SK-N-SH (cell line): ENCODE results near the gene SHE. TPM values are rescaled to one million over a fixed set of nuclear protein-coding genes. Genes with fewer than 3 reads are reported as not detected.

Experiments used
- CTCF ChIA-PET: fragments of 300-600, 350-600 bp; formaldehyde crosslinking; extraction: SDS; loops from one replicate; lab custom pipeline; 2021; lab: Yijun Ruan, JAX
- POLR2A ChIA-PET: fragments of 350-600 bp; sonication (Branson Sonifier 250); formaldehyde crosslinking; extraction: SDS; loops from one replicate; lab custom pipeline; 2020; ENCODE audit warnings: antibody characterized with exemption, inconsistent platforms; lab: Yijun Ruan, JAX
- DNase-seq: peaks from one replicate; pipeline ENCODE4 v3.0.0; 2012
- H2AFZ ChIP-seq: fragments of 200-600 bp; sonication (generic); 2 replicates; pipeline ENCODE4 v1.8.1; 2016; ENCODE audit warnings: antibody characterized with exemption, mild to moderate bottlenecking, low read depth
- H3F3A ChIP-seq: fragments of 200-600 bp; sonication (generic); replicated peaks from 2 replicates; pipeline ENCODE3; 2016; ENCODE audit warnings: antibody characterized with exemption, mild to moderate bottlenecking; ENCODE audit not compliant: insufficient read depth
- H3K27ac ChIP-seq, 2 experiments: fragments of 200-500 bp in 1 of 2; fragments of 200-600 bp in 1 of 2; sonication (Bioruptor generic) in 1 of 2; sonication (generic), shearing (Covaris generic) in 1 of 2; 2 replicates each; pipeline versions ENCODE4 v1.5.1 to v1.6.1; 2014 to 2016; ENCODE audit warnings: low read depth in 2 of 2, inconsistent platforms in 1 of 2, low read length in 1 of 2, mild to moderate bottlenecking in 1 of 2, mixed read lengths in 1 of 2
- H3K27me3 ChIP-seq: fragments of 200-600 bp; sonication (generic), shearing (Covaris generic); 2 replicates; pipeline ENCODE4 v1.6.1; 2016; ENCODE audit warnings: mixed run types; ENCODE audit not compliant: insufficient read depth
- H3K36me3 ChIP-seq, 2 experiments: fragments of 200-500 bp in 1 of 2; fragments of 200-600 bp in 1 of 2; sonication (Bioruptor generic) in 1 of 2; sonication (generic) in 1 of 2; replicated peaks in 1 of 2; 2 replicates each; pipeline versions ENCODE3 to v1.5.1; 2014 to 2016; ENCODE audit warnings: low read length in 1 of 2, mild to moderate bottlenecking in 1 of 2; ENCODE audit not compliant: insufficient read depth in 2 of 2, control insufficient read depth in 1 of 2
- H3K4me1 ChIP-seq, 2 experiments: fragments of 200-500 bp in 1 of 2; fragments of 200-600 bp in 1 of 2; sonication (Bioruptor generic) in 1 of 2; sonication (generic), shearing (Covaris generic) in 1 of 2; 2 replicates each; pipeline versions ENCODE4 v1.5.1 to v1.6.1; 2014 to 2016; ENCODE audit warnings: low read depth in 1 of 2, low read length in 1 of 2, mixed run types in 1 of 2; ENCODE audit not compliant: insufficient read depth in 2 of 2, control insufficient read depth in 1 of 2
- H3K4me2 ChIP-seq: fragments of 200-600 bp; sonication (generic), shearing (Covaris generic); 2 replicates; pipeline ENCODE4 v1.6.1; 2017; ENCODE audit warnings: mixed run types
- H3K4me3 ChIP-seq, 2 experiments: fragments of 200-500 bp in 1 of 2; fragments of 200-600 bp in 1 of 2; sonication (Bioruptor generic) in 1 of 2; sonication (generic), shearing (Covaris generic) in 1 of 2; 2 replicates each; pipeline versions ENCODE4 v1.5.1 to v1.8.1; 2014 to 2016; ENCODE audit warnings: low read depth in 2 of 2, inconsistent platforms in 1 of 2, low read length in 1 of 2, mild to moderate bottlenecking in 1 of 2, mixed read lengths in 1 of 2, moderate library complexity in 1 of 2
- H3K79me2 ChIP-seq: fragments of 200-600 bp; sonication (generic); 2 replicates; pipeline ENCODE4 v1.8.1; 2017; ENCODE audit warnings: mild to moderate bottlenecking; ENCODE audit not compliant: insufficient read depth
- H3K9ac ChIP-seq: fragments of 200-600 bp; sonication (generic); 2 replicates; pipeline ENCODE4 v1.6.1; 2017; ENCODE audit warnings: mixed run types
- H3K9me2 ChIP-seq: fragments of 200-600 bp; sonication (generic); 2 replicates; pipeline ENCODE4 v1.6.1; 2017; ENCODE audit warnings: mixed run types
- H3K9me3 ChIP-seq: fragments of 200-600 bp; sonication (generic); 2 replicates; pipeline ENCODE4 v1.6.1; 2017; ENCODE audit warnings: mixed run types, mild to moderate bottlenecking, moderate library complexity
- H4K20me1 ChIP-seq: fragments of 200-600 bp; sonication (generic); 2 replicates; pipeline ENCODE4 v1.6.1; 2017; ENCODE audit warnings: mild to moderate bottlenecking, mixed run types; ENCODE audit not compliant: insufficient read depth
- EP300 ChIP-seq, 2 experiments: IDR thresholded peaks; 2 replicates each; pipeline versions ENCODE4 v1.4.0 to v1.6.1; 2012; ENCODE audit warnings: borderline replicate concordance in 1 of 2, low read depth in 1 of 2, low read length in 1 of 2
- EZH2phosphoT487 ChIP-seq: fragments of 200-600 bp; sonication (generic); IDR thresholded peaks from 2 replicates; pipeline ENCODE4 v1.6.1; 2017; ENCODE audit warnings: low read depth, mixed run types, mild to moderate bottlenecking, antibody characterized with exemption, moderate library complexity, borderline replicate concordance
- FOSL2 ChIP-seq: IDR thresholded peaks from 2 replicates; pipeline ENCODE4 v1.4.0; 2012; ENCODE audit warnings: low read depth, mild to moderate bottlenecking, moderate library complexity, borderline replicate concordance
- GATA2 ChIP-seq: sonication (generic); formaldehyde crosslinking; IDR thresholded peaks from 2 replicates; pipeline ENCODE4 v1.5.0; 2020; ENCODE audit warnings: mild to moderate bottlenecking, missing genetic modification reagents
- MAX ChIP-seq: IDR thresholded peaks from 2 replicates; pipeline ENCODE4 v1.4.0; 2012; ENCODE audit warnings: low read depth
- NRF1 ChIP-seq: IDR thresholded peaks from 2 replicates; pipeline ENCODE4 v1.6.1; 2012; ENCODE audit warnings: low read depth, mild to moderate bottlenecking, low read length
- PBX3 ChIP-seq: IDR thresholded peaks from 2 replicates; pipeline ENCODE4; 2012
- POLR2AphosphoS5 ChIP-seq: IDR thresholded peaks from 2 replicates; pipeline ENCODE4 v1.6.1; 2012; ENCODE audit warnings: low read depth, low read length
- REST ChIP-seq: IDR thresholded peaks from 2 replicates; pipeline ENCODE4 v1.6.1; 2012; ENCODE audit warnings: mild to moderate bottlenecking, low read depth, low read length, moderate library complexity
- RFX5 ChIP-seq: IDR thresholded peaks from 2 replicates; pipeline ENCODE4 v1.6.1; 2012; ENCODE audit warnings: mild to moderate bottlenecking, improper control_type of control experiment, low read length
- RXRA ChIP-seq: IDR thresholded peaks from 2 replicates; pipeline ENCODE4 v1.4.0; 2012; ENCODE audit warnings: low read depth, mild to moderate bottlenecking, borderline replicate concordance
- SMC3 ChIP-seq: IDR thresholded peaks from 2 replicates; pipeline ENCODE4 v1.6.1; 2012; ENCODE audit warnings: low read depth, low read length, improper control_type of control experiment
- TAF1 ChIP-seq: IDR thresholded peaks from 2 replicates; pipeline ENCODE4 v1.6.1; 2012; ENCODE audit warnings: low read depth, mild to moderate bottlenecking, low read length, moderate library complexity, borderline replicate concordance
- TCF12 ChIP-seq: IDR thresholded peaks from 2 replicates; pipeline ENCODE4 v1.4.0; 2012
- USF1 ChIP-seq: IDR thresholded peaks from 2 replicates; pipeline ENCODE4 v1.4.0; 2012; ENCODE audit warnings: low read depth, borderline replicate concordance
- WGBS: methylation state at CpG from one replicate; pipeline ENCODE4 v1.1.6; 2017; ENCODE audit warnings: low lambda C conversion rate; 5-methylcytosine and 5-hydroxymethylcytosine counted together
- polyA plus RNA-seq, 3 experiments: library from polyadenylated mRNA; depleted of rRNA; stranded (reverse); fragments of >200 nt; gene quantifications; 2 replicates each; pipeline ENCODE4 v1.2.3, GENCODE V29; 2012

The SHE gene
- polyA plus RNA-seq, 1 of the 3 experiments (the other 2 are of a cell fraction): not detected

GRCh38 chr1:154499446-154499845 is 2.8 kb downstream of the SHE start (continued):
- TF ChIP-seq TAF1 (no peak), RXRA (no peak), RFX5 (no peak), FOSL2 (no peak), POLR2AphosphoS5 (no peak)

GRCh38 chr1:154497026-154497806 is 5.0 kb downstream of the SHE start:
- POLR2A ChIA-PET: no interaction called here
- Histone ChIP-seq H3K36me3 (no peaks in the 10 kb centered on the region), H3K9me2 (no peaks in the 10 kb centered on the region), H3K4me1 (peaks cover 0 to 7% of the 10 kb centered on the region in 2 experiments; a peak in 1 of 4 replicates), H3K79me2 (no peaks in the 10 kb centered on the region)
- CTCF ChIA-PET: interaction anchor here (0.9 kb wide), 2 partner anchors 18 to 50 kb away, joined by 3 to 4 read pairs; no protein-coding TSS in a partner anchor
- TF ChIP-seq MAX: no peak
- TF ChIP-seq NRF1: no peak
- no peak for TF ChIP-seq TCF12
- no peak for TF ChIP-seq USF1
- TF ChIP-seq, all 33 proteins: peak for 0
- no peak overlapping the region for H3K27ac ChIP-seq
- no peak overlapping the region for H3K4me3 ChIP-seq
- peak; percentile 21 for DNase-seq
- H3K9me3 ChIP-seq: no peaks in the 10 kb centered on the region
- H3K9ac ChIP-seq: no peak overlapping the region
- H3K4me2 ChIP-seq: no peak overlapping the region
- H3K27me3 ChIP-seq: peaks cover 71% of the 10 kb centered on the region
- H4K20me1 ChIP-seq: no peaks in the 10 kb centered on the region
- H2AFZ ChIP-seq: no peak overlapping the region
- H3F3A ChIP-seq: no peaks in the 10 kb centered on the region
- WGBS: 44% methylated on average over 5 of the region's 5 CpGs

- no peaks in the 10 kb centered on the region for H3K9me3 ChIP-seq
- ChIA-PET CTCF (interaction anchor here (0.9 kb wide), 2 partner anchors 17 to 50 kb away, joined by 3 to 4 read pairs; no protein-coding TSS in a partner anchor), POLR2A (no interaction called here)
- no peak for DNase-seq
- peaks cover 71% of the 10 kb centered on the region for H3K27me3 ChIP-seq
- no peak overlapping the region for H3K9ac ChIP-seq
- no peaks in the 10 kb centered on the region for H3F3A ChIP-seq
- no peaks in the 10 kb centered on the region for H3K36me3 ChIP-seq
- H3K4me3 ChIP-seq: no peak overlapping the region
- no peaks in the 10 kb centered on the region for H3K79me2 ChIP-seq
- no peak overlapping the region for H3K4me2 ChIP-seq
- TF ChIP-seq SMC3 (no peak), PBX3 (no peak), EZH2phosphoT487 (no peak), FOSL2 (no peak), EP300 (IDR thresholded peaks at IDR 0.05; ENCODE audit: borderline replicate concordance in 1 of 2, low read depth in 1 of 2, low read length in 1 of 2) (no peak), RXRA (no peak), GATA2 (no peak), REST (no peak)
- WGBS: 75% methylated on average over 5 of the region's 5 CpGs
- no peak overlapping the region for H3K27ac ChIP-seq
- no peak overlapping the region for H2AFZ ChIP-seq
- H3K9me2 ChIP-seq: no peaks in the 10 kb centered on the region
- H3K4me1 ChIP-seq: peaks cover 0 to 7% of the 10 kb centered on the region in 2 experiments; a peak in 1 of 4 replicates
- H4K20me1 ChIP-seq: no peaks in the 10 kb centered on the region
Measured at GRCh38 chr1:154496383-154496782, 5.8 kb downstream of the SHE start.
